ENCODE data around the gene IKZF1.

The IKZF1 gene

DNA sequence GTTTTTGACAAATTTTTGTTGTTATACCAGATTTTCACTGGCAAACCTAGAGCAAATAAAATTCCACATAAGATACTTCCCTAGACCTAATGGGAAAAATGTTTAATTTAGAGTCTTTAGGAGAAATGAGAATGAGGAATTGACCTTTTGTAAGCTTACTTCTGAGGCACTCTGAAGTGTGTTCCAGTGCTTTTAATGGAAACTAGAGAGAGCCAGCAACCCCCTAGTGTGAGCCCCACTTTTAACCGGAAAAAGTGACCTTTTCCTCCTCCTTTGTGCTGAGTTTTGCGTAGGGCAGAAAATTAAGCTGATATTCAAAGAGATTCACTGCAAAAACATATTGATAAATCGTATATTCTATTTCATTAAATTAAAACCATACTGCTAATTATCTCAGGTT is 5.2 kb downstream of the IKZF1 start:
- DNase-seq = no peak

DNA sequence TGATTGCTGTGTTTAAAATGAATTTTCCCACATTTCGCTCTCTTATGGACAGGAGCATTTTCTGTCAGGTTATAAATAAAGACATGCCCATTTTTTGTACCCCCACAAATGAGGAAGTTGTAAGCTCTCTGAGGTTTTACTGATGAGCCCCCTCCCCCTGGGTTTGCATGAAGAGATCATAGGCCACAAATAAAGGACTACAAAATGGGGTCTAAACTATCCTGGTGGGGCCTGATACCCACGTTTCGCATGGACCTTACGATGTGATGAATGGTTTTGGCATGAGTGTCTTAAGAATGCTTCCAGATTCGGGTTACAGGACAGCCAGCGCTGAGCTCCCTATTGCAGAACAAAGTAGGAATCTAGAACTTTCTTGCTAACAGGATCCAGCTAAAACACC is 5.8 kb downstream of the IKZF1 start:
- no peak for DNase-seq

DNA sequence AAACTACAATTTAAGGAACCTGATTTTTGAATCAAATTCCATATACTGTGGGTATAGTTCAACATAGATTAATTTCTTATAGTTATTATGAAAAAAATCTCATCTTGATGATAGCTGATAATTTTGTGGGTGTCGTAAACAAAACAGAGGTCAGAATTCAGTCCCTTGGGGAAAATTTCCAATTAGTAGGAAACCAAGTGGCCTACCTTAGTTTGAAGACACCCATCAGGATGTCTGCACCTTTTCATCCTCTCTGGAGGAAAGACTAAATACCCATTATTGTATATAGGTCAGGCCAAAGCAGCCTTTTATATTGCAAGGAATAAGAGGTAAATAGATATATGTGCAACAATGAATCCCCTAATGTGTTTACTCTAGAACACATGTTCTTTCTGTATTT is 6.4 kb downstream of the IKZF1 start:
- no peak for DNase-seq

DNA sequence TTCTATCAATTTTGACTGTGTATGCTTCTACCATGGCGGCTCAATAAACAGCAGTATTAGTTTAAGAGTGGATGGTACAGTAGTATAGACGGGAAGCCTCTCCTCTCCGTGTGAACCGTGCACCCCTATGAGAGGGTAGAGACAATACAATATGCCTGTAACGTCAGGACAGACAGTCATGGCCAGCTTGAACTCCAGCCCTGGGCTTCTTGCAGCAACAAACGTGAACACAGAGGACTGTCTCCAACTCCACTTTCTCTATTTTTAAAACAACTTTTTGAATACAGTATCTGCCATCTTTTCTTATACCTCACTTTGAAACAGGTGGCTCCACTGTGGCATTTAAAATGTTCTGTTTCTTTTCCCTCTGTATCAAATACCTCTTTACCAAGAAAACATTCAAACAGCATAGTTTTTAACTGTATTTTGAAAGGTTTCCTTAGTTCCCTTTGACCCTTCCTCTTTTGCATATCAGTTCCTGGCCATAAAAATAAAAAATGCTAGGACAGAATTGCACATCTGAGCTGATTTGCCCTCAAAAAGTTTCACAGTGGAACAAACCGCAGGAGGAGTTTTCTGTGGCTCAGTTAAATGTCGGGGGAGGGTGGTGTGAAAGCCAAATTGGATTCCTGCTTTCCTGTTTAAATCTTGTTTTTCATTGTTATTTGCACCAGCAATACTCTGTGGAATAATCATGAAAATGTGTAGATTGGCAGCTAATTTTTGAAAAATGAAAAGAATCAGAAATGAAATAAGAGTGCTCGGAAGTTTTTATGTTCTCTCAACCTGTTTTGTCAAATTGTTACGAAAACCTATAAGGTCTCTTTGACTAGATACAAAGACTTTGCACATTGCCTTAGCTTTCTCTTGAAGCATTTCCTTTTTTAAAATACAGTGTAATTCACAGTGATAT is 8.0 kb downstream of the IKZF1 start:
- no peak for DNase-seq

DNA sequence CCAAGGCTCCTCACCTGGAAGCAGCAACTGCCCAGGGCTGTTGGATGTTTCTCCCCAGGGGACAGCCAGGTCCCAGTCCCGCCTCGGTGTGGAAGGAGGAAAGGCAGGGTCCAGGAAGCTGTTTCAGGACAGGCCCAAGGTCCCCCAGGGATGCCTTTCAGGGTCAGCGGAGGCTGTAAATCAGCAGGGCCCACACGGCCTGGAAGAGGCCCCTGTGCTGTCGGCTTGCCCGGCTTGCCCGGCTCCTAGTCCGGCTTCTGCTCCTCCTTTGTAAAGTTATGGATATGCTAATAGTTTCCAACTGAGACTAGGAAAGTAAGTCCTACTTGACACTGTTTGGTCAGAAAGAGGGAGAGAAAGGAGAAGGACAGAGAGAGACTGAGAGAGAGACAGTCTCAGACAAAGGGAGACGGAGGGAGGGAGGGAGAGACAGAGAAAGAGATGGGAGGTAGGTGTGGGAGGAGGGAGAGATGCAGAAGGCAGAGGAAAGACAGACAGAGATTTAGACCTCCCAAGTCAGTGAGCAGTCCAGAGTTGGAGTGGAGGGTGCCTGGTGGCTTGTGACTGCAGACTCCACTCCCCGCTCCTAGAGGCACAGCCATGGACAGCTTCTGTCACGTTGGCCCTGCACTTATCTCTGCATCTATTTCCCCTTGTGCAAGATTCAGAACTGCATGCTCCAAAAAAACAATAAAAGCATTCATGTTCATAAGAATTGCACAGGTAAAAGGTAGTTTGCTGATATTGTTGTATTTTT is 10.5 kb downstream of the IKZF1 start:
- DNase-seq = no peak

DNA sequence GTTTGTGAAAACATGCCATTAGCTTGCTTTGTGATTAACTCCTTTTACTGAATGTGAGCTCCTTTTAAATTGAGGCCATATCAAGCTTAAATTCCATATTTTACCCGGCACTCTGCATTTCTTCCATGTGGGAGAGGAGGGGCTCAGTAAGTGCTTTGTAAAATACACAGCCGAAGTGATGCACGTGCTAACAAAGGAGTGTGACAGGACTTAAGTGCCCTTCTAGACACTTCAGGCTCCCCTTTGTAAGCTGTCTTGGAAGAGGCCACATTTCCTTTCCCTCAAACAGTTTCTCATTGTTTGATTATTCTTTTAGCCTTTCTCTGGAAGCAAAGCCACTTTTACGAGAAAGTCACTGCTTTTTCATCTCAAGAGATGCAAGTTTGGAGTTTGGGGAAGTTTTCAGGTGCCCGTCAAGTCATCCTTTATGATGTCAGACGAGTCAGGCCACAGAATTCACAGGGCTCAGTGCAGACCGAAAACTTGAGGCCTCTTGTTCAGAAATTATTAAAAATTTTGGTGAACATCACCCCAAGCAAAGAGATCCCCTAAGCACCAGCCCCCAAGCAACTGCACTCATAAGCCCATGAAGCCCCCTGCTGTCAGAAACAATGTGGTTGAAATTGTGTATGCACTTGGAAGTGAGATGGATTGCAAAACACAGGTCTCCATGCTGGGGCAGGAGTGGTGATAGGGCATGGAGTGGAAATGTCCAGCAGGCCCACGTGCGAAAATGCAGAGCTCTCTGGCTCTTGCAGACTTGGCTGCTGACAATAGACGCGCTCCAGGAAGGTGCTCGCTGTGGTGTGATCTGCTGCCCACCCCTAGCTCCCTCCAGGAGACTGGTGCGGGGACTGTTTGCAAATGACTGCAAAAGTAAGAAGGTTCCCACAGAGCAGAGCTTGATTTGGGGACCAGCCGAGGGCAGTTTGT is 11.5 kb downstream of the IKZF1 start:
- no peak for DNase-seq

DNA sequence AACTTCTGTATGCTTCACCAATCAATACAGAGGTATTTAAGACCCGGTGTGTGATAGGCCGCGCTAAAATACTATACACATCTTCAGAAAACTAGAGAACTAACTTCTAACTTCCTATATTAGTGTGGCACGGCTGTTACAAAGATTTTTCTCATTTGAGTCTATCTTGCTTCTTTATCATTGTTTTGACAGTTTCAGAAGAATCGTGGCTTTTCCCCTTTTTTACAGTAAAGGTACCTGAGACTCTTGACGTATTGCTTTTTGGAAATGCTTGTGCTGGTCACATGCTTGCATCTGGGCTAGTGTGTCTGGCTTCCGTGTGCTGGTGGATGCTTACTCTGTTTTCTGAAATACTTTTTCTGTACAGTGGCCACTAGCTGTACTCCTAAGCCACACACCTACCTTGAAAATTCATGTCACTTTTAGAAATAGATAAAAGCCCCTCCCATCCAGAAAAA is 12.7 kb downstream of the IKZF1 start:
- DNase-seq = no peak

DNA sequence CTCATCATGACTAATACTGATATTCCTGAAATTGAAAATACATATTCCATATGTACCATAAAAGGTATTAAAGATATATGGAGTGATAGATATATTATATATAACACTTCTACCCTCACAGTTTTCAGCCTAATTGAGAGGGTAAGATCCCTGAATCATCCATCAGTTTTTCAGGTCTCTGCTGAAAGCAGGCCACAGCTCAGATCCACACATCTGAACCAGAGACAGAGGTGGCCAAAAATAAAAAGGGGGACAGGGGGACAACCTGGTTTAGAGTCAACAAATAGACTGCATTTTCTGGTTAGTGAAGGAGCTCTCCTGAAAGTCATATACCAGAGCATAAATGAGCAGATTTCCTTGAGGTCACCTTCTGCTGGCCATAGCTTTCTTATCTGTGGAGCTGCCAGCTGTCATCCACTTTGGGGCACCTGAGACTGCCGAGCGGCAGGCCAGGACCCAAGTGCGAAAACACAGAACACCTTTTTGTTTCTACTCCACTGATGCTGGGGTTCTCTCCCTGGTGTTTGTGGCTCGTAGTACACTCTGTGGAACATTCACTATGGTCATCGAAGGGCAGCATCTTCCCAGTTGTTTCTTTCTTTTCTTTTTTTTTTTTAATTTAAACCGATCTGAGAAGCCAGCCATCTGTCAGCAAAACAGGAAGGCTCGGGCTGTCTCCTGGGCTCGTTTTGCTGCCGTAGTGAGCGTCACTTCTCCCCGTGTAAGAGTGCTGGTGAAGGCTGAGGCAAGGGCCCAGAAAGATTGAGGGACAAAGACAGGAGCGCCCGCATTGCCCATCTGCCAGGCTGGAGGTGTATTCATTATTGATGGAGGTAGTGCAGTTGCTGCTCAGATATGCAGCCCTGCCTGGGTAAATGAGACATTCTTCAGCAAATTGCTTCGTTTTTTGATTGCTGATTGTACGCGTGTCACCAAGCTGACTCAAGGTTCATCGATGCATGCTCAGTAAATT is 13.5 kb downstream of the IKZF1 start:
- DNase-seq = no peak

DNA sequence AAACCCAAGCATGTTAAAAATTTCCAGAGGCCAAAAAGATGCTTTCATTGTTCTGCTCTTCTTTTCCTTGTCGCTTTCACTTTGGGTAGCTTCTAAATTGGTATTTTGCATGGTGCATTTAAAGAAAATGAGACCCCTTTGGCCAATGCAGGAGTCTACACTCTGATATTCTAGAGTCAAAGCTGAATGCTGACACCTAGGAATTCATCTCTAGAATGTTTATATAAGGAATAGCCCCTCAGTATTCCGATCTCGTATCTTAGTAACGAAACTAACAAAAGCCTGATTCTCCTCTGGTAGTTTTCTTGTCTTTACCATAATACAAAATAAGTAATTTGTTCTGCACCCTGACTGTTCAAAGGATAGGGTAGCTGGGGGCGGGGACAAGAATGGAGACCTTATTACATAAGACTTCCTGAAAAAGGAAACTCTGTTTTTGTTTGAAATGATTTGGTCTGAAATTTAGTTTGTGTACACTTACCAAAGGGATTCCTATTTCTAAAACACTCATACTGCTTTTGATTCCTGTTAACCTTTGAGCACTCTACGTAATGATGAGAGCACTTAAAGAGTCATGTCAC is 17.1 kb downstream of the IKZF1 start:
- no peak for DNase-seq

DNA sequence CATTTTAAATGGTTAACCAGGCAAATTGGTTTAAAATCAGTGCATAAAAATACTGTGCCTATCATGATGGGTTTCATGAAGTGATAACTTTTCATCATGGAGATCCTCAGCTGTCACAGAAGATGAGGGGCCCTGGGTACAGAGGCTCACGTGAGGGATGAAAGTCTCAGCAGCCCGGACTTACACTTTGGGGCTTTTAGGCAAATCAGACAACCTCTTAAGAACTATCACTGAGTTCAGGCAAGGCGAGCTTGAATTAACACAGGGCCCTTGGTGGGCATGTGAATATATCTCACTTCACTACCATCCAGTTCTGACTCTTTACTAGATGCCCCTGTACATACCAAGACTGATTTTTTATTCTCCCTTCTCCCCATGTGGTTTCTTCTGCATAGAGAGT is 19.6 kb downstream of the IKZF1 start:
- DNase-seq = no peak

DNA sequence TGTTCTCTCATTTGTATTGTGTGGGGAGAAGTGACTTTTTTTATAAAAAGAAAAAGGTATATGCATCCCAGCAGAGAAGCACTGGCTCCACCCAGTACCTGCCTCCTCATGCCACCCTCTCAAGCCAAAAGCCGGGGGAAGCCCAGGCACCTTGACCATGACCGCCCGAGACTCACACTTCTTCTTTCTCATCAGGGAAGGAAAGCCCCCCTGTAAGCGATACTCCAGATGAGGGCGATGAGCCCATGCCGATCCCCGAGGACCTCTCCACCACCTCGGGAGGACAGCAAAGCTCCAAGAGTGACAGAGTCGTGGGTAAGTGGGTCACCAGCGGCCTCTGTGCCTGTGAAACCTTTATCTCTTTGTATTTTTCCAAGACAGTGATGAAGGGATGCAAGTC is 22.9 kb downstream of the IKZF1 start:
- DNase-seq = no peak

DNA sequence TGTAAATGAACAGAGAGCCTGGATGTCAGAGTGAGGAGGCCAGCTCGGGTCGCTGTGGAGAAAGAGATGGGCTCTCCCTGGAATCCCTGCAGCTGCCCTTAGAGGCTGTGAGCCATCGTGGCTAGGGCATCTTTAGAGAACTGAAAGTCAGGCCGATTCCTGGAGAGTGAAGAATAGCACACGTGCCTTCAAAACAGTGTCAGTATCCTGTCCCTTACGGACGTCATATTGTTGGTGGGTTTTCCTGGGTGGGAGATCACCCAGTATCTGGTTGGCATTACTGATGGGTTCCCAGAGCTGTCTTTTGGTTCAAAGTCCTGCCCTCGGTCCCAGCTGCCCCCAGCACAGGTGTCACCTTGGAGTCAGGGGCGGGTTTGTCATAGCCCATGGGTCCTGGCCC is 25.3 kb downstream of the IKZF1 start:
- DNase-seq = no peak

DNA sequence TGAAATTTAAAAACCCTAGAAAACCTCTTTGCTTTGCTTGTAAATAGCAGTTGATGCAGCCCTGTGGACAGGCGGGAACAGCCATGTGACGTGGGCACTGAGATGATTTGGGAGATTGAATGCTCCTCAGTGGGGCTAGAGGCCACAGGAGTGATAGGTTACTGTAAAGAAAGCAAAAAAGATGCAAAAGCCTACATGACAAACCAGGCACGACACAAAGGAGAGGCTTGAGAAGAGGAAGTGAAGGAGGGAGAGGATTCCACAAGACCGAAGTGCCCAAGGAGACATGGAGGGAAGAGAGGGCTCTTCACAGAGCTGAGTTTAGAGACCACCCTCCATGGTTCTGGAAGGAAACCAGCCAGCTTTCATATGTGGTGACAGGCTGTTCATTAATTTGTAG is 25.7 kb downstream of the IKZF1 start:
- no peak for DNase-seq

DNA sequence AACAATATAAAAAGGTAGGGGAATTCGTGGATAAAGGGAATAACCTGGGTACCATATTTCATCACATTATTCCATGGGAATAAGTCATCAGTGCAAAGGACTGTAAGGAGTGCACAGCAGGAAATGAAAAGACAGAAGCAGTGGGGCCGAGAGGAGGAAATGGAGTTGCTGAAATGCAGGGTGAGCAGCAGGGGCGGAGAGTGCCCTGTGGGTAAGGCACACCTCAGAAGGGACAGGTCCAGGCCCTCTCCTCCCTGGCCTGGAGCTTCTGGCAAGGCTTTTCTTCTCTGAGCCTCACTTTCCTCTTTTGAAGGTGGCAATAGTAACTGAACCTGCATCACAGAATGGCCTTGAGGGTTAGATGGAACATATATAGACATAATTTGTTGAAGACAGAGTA is 26.2 kb downstream of the IKZF1 start:
- no peak for DNase-seq

DNA sequence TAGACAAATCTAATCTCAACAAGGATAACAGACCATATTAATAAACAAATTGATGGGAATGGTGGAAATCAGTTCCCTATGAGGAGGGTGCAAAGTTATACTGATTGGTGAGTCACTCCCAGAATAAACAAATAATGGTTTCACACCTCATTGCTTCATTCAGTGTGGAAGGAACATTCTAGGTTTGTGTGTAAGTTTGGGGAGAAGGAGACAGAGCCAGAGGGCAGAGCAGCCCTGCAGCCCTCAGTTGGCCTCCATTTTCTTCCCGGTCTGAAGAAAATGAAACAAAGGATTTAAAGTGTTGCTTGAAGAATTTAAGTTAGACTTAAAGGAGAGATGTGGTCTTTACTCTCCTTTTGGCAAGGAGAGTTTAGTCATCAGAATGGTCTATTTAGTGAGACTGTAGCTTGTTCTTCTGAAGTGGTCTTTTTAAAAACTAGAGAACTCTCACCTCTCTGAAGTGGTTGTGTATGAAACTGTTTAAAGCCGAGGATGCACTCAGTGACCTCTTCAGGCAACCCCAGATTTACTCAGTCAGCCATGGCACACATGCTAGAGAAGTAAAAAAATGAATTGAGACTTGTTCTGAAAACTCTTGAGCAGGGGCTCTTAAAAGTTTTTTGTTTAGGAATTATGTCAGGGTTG is 27.2 kb downstream of the IKZF1 start:
- no peak for DNase-seq

DNA sequence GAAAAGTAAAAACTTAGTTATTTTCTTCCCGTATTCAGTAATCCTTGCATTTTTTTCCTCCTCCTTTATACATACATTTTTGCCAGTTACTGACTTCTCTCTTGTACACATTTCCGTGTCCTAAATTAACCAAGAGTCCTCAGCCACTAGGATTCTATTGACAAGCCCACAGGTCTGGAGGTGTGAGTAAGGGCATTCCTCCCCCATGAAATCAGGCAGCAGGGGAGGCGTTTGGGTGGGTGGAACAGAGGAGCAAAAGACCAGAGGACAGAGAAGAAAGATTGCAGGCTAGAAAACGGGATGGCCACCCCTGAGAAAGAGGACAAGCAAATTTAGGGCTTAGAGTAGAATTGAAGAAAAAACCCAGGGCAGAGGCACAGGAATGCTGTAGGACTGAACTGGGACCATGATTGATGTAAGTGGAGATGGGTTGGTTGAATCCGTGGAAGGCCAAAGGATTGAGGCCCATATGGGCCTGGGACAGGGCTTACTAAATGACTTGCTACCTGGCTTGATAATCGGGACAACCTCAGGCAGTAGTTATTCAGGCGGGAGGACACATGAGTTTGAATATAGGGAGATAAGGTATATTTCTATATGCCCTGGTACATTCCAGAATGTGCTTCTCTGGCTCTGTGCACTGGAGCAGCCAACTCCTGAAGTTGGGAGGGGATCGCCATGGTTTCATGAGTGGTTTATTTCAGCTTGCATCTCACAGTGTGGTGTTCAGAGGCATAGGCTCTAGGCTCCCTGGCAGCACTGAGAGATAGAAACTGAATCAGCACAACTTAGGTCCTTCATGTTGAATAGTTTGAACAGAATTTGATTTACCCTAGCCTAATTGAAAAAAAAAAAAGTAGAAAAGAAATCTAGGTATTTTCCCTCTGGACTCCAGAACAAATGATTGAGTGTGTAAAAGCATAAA is 28.0 kb downstream of the IKZF1 start:
- no peak for DNase-seq

DNA sequence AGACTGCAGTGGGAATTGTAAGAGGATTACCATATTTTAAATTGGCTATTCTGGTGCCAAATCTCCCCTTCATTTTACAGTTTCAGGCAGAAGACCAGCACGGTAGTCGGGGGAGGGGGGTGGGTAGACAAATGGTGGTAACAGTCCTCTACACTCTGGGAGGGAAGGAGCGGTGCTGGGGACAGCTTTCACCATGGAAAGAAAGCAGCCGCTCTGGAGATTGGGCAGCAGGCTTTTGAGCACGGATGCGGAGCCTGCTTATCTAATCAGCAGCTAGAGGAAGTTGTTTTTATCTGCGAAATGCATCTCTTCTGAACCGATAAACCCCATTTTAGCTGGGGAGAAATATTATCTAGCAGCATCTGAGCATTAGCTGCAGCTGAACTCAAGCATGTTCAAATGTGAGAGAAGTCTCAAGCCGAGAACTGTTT is 28.7 kb downstream of the IKZF1 start:
- no peak for DNase-seq

DNA sequence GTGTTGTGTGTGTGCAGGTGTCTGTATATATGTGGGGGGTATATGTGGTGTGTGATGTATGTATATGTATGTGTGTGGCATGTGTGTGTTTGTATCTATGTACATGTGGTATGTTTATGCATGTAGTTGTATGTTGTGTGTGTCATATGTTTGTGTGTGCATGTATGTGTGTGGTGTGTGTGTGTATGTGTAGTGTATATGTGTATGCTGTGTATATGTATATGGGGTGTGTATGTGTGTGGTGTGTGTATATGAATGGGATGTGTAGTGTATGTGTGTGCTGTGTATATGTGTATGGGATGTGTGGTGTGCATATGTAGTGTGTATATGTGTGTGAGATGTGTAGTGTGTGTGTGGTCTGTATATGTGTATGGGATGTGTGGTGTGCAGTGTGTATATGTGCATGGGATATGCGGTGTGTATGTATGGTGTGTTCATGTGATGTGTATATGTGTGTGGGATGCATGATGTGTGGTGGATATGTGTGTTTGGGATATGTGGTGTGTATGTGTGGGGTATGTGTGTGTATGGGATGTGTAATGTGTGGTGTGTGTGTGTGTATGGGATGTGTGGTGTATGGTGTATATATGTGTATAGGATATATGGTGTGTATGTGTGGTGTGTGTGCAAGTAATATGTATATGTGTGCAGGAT is 30.0 kb downstream of the IKZF1 start:
- DNase-seq = no peak

DNA sequence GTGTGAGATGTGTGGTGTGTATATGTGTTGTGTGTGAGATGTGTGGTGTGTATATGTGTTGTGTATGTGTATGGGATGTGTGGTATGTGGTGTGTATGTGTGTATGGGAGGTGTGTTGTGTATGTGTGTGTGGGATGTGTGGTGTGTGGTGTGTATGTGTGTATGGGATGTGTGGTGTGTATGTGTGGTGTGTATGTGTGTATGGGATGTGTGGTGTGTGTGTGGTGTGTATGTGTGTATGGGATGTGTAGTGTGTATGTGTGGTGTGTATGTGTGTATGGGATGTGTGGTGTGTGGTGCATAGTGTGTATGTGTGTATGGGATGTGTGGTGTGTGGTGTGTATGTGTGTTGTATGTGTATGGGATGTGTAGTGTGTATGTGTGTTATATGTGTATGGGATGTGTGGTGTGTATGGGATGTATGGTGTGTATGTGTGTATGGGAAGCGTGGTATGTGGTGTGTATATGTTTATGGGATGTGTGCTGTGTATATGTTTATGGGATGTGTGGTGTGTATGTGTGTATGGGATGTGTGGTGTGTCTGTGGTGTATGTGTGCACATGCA is 30.8 kb downstream of the IKZF1 start:
- no peak for DNase-seq
